Ramos (cell line): Measurements from ENCODE around the gene FBXW10.
"Not testable (repeated sequence)": the region's sequence is repeated elsewhere in the genome, so short reads cannot be mapped to it uniquely, and the experiment has no call there.

ENCODE experiments used
- in situ Hi-C: fragments of 300-500 bp; cut with MboI; formaldehyde crosslinking; loops from one replicate; pipeline ENCODE4 v1.14.3; 2022; ENCODE audit warnings: low sequenced_read_pairs; ENCODE audit not compliant: unreplicated experiment

The FBXW10 gene

GRCh38 chr17:18821430-18821829 lies 77.6 kb downstream of the FBXW10 start:
- in situ Hi-C loops, result loop anchor here (25.0 kb wide), 1 partner anchor 141 kb away; the partner anchor contains the start of gene SLC5A10

- in situ Hi-C loops, result not testable (repeated sequence)
Measured at GRCh38 chr17:18827613-18828012, 83.8 kb downstream of the FBXW10 start.
